SIG-M5 (cell line): ENCODE results near the gene SERGEF.
"Not testable (repeated sequence)": the region's sequence is repeated elsewhere in the genome, so short reads cannot be mapped to it uniquely, and the experiment has no call there.

Source experiments
- DNase-seq: peaks from one replicate; lab custom pipeline; 2025; lab: John Stamatoyannopoulos, UW

Gene SERGEF

DNA sequence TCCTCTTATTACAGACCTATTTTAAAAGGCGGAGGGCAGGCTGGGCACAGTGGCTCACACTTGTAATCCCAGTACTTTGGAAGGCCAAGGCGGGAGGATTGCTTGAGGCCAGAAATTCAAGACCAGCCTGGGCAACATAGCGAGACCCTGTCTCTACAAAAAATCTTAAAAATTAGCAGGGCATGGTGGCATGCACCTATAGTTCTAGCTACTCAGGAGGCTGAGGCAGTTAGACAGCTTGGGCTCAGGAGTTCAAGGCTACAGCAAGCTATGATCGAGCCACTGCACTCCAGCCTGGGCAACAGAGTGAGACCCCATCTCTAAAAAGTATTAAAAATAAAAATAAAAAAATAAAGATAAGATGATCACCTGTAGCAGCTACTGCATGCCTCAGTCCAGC is 12.7 kb downstream of the SERGEF start:
- not testable (repeated sequence) for DNase-seq

DNA sequence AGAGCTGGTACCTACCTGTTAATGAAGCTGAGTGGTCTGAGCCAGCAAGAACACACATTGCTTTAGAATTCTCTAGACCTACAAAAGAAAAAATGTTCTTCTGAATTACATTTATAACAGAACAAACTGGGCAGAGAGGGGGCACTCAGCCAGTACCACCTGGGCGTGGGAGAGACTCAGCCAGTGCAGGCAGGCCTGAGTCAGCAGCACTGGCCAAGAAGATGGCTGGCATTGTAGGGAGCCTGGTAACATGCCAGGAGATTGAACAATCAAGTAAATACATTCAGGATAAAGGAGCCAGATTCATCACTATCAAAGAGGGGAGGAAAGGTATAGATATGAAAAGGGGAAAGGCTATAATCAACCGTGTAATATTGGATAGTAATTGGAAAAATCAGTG is 19.9 kb downstream of the SERGEF start:
- no peak for DNase-seq

DNA sequence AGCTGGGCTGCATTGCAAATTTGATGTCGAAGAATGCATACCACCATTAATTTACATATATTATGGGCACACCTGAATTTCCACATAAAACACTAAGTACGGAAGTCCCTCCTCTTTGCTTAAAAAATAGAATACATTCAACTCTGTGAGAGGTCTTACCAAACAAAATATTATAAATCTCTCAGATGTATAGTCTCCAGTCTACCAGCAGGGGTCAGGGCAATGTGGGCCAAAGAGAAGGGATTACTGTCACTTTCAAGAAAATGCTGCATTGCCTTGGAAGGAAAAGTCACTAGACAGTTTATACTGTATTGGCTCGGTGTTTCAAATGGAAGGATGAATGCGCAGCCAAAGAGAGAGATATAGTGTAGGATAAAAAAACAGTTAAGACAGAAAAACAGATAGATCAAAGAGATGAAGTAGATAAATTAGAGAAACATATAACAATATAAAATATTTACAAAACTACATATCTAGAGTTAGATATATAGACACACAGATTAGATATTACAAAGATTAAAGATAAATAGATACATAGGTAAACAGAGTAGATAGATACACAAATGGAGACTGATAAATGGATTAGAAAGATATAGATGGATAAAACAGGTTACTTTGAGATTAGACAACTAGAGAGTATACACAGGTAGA is 20.9 kb downstream of the SERGEF start:
- DNase-seq, result no peak

DNA sequence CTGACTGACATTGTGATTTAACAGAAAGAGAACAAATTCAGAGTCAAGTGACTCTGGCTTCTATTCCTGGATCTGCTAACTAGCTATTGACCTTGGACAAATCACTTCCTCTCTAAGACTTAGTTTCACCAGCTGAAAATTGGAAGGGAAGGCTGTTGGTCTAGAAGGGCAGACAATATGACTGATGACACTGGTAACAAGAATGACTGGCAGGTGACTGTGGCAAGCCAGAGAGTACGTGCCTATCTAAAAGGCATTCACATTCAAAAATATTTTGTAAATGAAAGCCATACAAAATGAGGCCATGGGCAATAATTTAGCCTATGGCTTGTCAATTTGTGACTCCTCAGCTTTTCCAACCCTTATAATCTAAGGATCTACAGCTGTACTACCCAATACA is 23.5 kb downstream of the SERGEF start:
- DNase-seq, result no peak

DNA sequence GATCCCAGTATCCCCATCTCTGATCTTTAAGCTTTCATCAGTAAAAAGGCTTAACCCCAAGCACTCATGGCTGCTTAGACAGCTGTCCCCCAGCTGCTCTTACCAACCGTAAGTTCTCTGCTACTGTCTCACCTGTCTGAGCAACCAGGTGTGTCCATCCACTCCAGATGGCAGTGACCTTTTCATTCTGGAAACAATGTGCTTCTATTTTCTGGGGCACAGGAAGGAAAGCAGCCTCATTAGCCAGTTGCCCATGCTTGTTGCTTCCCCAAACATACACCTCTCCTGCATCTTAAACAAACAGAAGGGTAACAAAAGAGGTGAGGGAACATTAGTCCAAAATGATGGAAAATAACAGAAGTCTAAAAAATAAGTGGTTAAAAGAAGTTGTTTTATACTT is 24.4 kb downstream of the SERGEF start:
- no peak for DNase-seq

DNA sequence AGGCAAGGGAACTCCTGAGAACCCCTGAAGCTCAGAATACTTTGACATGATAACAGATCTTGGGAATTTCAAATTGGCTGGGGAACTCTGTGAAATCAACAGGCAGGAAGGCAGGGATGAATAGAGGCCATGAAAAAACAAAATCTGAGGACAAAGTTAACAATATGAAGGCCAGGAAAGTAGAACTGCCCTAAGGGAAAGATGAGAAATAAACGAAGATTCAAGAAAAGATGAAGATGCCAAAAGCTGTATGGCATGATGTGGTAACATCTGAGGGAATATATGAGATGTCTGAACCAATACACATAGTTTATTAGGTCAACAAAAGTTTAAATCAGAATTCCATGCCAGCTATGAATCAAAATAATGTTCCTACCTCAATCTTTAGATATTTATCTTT is 25.0 kb downstream of the SERGEF start:
- no peak for DNase-seq

DNA sequence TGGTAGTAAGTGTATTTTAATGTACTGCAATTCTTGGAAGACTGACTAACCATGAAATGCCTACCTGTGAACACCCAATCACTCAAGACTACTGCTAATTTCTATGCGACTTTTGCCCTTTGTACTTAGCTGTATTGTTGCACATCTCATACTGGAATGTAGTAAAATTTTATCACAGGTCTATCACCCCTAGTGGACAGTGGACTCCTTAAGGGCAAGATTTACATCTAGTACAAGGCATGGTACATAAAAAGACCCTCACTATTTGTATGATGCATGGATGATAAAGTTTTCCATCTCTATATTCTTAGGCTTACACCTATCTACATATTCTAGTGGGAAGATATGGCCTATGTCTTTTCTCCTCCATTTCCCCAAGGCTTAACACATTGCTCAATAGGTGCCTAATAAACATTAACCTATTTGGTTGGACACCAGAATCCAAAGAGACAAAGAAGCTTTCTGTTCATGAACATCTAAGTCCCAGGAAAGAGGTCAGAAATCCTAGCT is 26.1 kb downstream of the SERGEF start:
- DNase-seq, result no peak

DNA sequence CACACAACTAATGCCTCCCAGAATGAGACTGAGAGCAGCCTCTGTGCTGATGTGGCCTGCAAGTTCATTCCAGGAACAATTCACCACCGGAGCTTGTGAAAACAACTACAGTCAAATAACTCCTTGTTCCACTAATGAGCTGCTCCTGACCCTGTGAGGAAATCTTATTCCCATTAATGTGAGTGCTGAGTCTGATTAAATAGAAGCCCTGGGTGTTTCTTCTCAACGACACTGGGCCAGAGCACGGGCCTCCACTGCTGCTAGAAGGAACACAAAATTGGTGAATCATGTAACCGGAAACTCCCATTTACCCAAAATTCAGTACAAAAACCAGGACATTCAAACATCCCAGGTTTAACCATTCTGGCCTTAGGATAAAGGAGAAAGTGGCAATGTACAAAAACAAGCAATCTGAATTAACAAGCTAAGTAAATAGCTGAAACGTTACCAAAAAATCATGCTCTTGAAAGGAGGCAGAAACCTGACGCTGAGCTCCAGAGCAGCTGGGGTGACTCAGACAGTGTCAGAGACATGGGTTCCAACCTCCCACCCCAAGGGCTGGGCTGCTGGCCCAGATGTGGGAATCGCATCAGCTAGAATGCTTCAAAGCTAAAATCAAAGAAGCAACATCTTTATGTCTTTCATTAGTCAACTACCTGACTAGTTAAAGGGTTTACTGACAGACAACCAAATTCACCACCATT is 26.7 kb downstream of the SERGEF start:
- no peak for DNase-seq

DNA sequence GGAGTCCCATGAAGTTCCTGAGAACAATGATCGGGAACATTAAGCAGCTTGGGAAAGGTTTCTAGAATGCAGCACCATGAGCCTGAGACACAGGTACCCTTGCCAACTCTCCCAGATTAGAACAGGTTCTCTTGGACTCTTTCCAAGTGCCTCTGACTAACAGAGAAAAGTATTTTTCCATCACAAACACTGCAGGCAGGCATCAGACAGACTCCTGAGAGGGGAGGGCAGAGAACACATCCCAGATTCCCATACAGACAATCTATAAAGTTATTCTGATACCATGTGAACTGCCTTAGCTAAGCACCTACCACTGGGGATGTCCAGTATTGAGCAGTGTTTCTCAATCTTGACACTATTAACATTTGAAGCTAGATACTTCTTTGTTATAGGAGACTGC is 27.3 kb downstream of the SERGEF start:
- no peak for DNase-seq

DNA sequence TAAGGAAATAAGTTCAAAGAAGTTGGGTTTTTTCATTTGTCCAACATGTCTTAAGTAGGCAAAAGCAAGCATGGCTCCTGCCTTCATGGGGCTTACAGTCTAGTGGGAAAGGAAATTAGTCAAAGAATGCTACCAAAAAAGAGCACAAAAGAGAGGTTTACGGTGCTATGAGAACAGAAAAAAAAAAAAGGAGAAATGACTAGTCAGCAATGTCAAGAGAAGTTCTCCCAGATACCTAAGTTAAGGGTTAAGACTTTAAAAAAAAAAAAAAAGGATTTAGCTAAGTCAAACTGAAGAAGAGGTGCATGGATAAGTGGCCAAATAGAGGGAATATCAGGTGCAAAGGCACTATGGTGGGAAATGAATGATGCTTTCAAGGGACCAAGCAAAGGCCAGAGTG is 29.3 kb downstream of the SERGEF start:
- no peak for DNase-seq

DNA sequence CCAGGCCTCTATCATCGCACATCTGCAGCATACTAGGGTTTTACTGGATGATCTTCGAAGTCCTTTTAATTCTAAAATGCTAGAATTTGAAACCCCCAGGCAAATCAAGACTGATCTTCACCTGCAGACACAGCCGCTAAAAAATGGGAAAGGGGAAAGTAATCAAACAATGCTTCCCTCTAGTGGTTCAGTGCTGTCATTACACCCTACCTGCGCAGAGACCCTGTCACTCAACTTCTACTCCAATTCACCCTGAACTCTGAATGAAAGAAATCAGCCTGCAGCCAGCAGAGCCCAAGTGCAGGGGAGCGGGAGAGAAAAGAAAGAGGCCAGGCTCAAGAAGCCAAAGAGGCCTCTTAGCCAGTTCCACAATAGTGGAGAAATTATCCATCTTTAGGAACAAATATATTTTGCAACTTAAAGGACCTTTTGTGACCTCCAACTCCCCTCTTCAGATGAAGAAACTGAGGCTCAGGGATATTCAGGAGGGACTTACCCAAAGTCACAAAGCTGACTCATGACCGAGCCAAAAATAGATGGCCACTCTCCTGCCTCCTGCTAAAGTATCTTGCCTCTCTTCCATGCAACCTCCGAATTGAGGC is 33.0 kb downstream of the SERGEF start:
- DNase-seq, result no peak

DNA sequence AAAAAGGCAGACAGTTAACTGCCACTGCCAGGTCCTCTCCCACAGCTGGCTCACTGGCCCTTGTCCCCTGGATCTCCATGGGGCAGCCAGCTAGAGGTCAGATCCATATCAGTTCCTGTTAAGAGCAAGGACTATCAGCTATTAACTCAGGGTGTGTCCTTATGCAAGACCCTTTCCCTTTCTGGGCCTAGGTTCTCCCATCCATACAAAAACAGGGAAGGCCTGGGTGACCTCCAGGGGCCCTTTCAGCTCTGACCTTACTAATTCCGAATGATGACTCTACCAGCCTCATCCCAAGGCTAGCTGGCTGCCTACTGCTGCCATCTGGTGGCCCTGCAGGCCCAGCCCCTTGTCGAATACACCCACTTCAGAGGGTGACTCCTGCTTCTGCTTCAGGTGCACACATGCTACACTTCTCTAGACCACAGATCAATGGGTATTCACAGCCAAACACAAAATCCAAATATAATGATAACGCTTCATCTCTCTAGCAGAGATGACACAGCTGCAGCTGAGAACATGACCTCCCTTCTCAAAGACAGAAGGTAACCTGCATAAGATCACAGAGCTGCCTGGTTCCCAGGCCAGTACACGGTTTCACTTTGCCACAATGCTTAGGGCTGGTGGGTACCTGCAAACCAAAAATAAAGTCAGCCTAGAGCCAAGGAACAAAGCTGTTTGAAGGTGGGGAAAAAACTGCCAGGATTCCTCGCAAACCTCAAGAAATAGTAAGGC is 34.1 kb downstream of the SERGEF start:
- no peak for DNase-seq

DNA sequence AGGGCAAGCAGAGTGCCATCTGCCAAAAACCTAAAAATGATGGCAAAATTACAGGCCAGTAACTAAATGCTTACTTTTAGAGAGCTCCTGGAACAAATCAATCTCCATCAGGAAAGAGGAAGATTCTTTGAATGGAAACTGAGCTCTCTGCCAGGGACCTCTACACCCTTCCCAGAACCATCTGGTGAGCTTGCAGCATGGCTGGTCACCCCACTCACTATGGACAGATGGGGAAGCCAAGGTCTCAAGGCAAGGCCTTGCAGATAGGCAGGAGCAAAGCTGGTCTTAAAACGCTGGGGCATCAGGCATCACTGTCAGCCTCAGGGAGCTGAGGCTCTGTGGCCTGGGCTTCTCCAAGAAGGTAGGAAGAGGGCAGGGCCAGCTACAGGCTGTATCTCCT is 36.2 kb downstream of the SERGEF start:
- DNase-seq, result no peak

DNA sequence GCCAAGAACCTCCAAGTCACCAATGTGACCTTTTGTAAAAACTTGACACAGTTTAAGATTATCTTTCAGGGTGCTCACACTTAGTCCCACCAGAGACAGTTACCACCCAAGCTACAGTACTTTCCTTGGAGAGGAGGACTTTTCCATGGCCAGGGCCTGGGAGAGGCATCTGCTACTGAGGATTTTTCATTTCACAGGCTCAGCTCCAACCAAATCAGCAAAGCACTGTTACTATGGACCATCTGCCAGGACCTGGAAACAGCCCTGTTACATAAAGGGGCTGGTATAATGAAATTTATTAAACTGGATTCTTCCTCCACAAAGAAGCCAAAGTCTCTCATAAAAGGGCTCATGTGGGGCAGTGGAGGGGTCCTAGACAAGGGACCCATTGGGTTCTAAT is 38.6 kb downstream of the SERGEF start:
- no peak for DNase-seq

DNA sequence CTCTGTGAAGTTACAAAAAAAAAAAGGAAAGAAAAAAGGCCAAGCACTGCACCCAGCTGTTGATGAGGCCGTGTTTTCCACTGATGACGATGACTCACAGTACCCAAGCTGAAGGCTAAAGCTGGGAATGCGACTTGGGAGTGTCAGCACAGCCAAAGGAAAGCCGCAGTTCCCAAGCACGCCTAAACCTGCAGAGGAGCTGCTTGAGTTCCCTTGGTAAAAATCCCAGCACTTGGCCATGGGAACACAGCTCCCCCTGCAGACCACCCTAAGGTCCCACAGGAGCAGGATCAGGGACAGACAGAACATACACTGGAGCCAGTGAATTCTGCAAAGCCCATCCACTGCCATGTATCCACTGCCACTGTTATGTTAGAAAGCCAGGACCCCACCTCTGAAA is 39.9 kb downstream of the SERGEF start:
- DNase-seq, result no peak

DNA sequence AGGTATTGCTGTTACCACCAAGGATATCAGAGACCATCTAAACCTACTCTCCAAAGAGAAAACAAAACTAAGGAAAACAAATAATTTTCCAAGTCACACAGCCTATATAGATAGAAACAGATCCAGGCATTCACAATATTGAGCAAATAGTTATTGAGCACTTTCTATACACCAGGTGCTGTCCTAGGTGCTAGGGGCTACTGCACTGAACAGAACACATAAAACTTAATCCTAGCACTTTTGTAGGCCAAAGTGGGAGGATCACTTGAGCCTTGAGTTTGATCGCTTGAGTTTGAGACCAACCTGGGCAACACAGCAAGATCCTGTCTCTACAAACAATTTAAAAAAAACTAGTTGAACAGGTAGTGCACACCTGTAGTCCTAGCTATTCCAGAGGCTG is 44.6 kb downstream of the SERGEF start:
- DNase-seq, result no peak

DNA sequence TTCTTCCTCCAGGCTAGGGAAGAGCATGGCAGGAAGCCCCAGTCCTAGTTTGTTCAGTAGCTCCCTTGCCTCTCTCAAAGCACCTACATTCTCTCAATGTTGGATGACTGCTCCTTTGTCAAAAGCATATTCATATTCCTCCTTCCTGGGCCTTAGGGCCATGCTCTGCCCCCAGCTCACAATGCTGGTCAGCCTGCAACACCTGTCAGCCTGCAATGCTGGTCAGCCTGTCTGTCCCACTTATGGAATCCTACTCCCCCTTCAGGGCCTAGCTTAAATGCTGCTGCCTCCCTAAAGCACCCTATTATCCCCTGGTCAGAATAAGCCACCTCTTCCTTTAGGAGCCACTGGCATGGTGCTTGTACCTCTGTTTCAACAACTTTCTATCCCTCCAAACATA is 45.2 kb downstream of the SERGEF start:
- DNase-seq, result no peak

DNA sequence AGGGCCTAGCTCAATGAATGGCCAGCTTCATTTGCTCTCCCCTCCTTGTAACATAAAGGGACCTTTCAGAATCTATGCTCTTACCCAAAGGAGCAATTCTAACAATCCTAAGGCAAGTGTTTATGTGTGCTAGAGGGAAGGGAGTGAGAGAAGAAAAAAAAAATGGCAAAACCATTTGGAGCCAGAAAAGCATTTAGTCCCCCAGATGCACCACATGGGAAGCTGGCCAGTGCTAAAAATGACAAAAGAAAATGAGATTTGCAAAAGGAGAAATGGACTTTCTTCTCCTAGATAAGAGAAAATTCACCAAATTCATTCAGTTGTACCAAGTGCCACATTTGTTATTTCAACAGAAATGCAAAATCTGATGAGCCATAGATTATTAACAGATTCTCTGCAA is 52.8 kb downstream of the SERGEF start:
- no peak for DNase-seq

DNA sequence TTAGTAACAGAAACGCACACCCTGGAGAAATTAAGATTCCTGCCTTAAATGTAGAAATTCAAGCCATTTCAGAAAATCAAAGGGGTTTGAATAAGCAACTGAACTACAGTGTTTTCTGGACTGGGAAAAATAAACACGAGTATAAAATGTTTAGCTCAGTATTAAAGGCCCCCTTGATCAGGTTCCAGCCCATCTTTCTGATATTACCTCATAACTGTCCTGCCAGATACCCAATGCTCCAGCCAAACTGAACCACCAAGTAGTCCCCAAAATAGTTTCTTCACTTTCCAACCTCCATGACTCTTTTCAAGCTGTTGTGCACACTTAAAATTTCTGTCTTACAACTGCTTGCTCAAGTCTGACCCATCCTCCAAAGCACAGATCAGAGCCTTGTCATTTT is 54.4 kb downstream of the SERGEF start:
- no peak for DNase-seq

DNA sequence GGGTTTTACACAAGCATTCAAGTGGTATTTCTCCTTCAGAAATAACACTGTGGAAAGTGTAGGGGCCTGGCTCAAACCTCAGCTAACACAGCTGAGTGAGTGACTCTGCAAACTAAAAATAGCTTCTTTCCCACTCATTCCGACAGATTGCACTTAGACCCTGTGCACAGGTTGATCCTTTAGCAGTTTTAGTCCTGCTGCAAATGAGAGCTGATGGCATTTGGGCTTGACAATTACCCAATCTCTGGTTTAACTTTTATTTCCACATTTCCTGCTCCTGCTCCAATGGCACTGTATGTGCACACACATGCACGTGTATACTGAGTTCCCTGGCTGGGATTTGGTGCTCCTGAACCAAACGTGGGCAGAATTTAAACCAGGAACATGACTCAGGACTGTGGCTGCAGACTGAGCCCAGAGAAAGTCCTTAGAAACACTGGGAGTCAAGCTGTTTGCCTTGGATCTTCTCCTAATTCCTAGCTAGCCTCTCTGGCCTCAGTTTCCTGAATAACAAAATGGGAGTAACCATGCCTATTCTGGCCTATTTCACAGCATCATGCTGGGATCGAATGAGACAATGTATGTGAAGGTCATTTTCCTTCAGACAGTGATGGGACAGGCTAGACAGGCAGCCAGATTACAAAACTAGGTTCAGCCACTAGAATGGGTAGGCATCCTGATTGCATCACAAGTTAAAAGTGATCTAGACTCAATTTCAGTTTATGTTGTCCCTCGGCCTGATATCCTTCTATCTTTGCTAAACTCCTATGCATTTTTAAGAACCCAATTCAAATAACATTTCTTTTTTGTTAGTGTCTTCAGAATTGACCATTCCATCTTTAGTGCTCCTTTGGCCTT is 58.2 kb downstream of the SERGEF start:
- no peak for DNase-seq

DNA sequence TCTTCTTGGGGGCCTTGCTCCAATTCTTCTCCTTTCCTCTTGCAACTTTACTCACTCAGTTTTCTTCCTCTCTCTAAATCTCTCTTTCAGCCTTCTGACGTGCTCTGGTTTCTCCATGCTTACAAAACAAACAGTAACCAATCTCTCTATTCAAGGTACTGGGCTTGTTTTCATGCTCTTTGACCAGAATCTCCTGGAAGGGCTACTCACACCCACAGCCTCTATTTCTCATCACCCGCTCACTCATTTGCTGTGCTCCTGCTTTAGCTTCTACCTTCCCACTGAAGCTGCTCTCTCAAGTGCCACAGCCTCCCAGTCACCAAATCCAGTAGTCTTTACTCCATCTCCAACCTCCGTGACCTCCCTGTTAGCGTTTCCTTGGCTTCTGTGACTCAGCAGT is 60.4 kb downstream of the SERGEF start:
- DNase-seq, result no peak
